Right lobe of liver (tissue), 6 donors: ENCODE data around the gene OVCA2. TPM values are rescaled to one million over a fixed set of nuclear protein-coding genes. Genes with fewer than 3 reads are reported as not detected.
"Not testable (repeated sequence)": the region's sequence is repeated elsewhere in the genome, so short reads cannot be mapped to it uniquely, and the experiment has no call there.

Experiments used
- ATAC-seq, 4 donors: fragments of 200-7000 bp; cut with Tn5 transposase; one replicate each; pipeline ENCODE4 v1.9.1; 2020; ENCODE audit warnings: mild to moderate bottlenecking in 4 of 4, moderate library complexity in 4 of 4
- DNase-seq, 3 donors: peaks; one replicate each; pipeline ENCODE4 v3.0.0-alpha.2; 2020
- H3K27ac ChIP-seq, 3 donors: fragments of 200-600 bp; one replicate each; pipeline ENCODE4 v1.8.0; 2022
- H3K27me3 ChIP-seq, 2 donors: fragments of 200-600 bp; one replicate each; pipeline ENCODE4 v1.8.0; 2022
- H3K36me3 ChIP-seq, 4 donors: fragments of 200-600 bp; sonication (generic) in 1 of 4; one replicate each; pipeline versions ENCODE4 v1.5.1 to v1.8.0; 2017 to 2022; ENCODE audit warnings: control low read depth in 1 of 4
- H3K4me1 ChIP-seq, 4 donors: fragments of 200-600 bp; sonication (generic) in 1 of 4; one replicate each; pipeline versions ENCODE4 v1.5.1 to v1.8.0; 2017 to 2022; ENCODE audit warnings: control low read depth in 1 of 4
- H3K4me3 ChIP-seq, 3 donors: fragments of 200-600 bp; one replicate each; pipeline ENCODE4 v1.8.0; 2022
- H3K9me3 ChIP-seq, 4 donors: fragments of 200-600 bp; sonication (generic) in 1 of 4; one replicate each; pipeline versions ENCODE4 v1.5.1 to v1.8.0; 2017 to 2022; ENCODE audit warnings: control low read depth in 1 of 4
- POLR2A ChIP-seq: fragments of 450-650 bp; IDR thresholded peaks from one replicate; pipeline ENCODE4 v1.6.1; 2017; ENCODE audit warnings: antibody characterized with exemption, mild to moderate bottlenecking
- WGBS: methylation state at CpG from one replicate; pipeline ENCODE4 v1.1.6; 2018; ENCODE audit warnings: low coverage, low lambda C conversion rate; ENCODE audit not compliant: insufficient coverage; ENCODE audit errors: missing lambda C conversion rate; 5-methylcytosine and 5-hydroxymethylcytosine counted together
- intact Hi-C, 2 donors: fragments of 100-400 bp; cut with DNase I; formaldehyde crosslinking; loops; one replicate each; pipeline versions ENCODE4 v1.11.2 to v1.14.1; 2022
- total RNA-seq, 6 experiments: library from RNA; depleted of rRNA in 2 of 6; stranded (reverse); fragments of >200 nt in 2 of 6; fragmentation: NEBNext Ultra II Directional in 3 of 6; extraction: Animal tissue kit (Norgen Biotek cat#: 25700) in 3 of 6; gene quantifications; one replicate each; pipeline versions ENCODE4 v1.1.0 to v1.2.4, GENCODE V29; 2016 to 2023
- TF ChIP-seq, protein P1 (sequence below), 4 donors: fragments of 200-600 bp in 3 of 4; fragments of 450-650 bp in 1 of 4; IDR thresholded peaks; one replicate each; pipeline versions ENCODE4 v1.5.1 to v1.8.0; 2016 to 2022; ENCODE audit warnings: antibody characterized with exemption in 4 of 4, mild to moderate bottlenecking in 2 of 4
- donor health status: DM: no; HTN: yes; CAD: no.
- donor health status: DM: no; HTN: no; CAD: no.
- donor health status: DM: no; HTN: no; CAD: no.
- donor health status: DM: no; HTN: yes; CAD: no.
- donor health status: DM: no; HTN: yes; CAD: no.

The OVCA2 gene
- total RNA-seq, 6 experiments from 2014 or later: 10.3 to 36.2 (median 14.8) TPM

DNA sequence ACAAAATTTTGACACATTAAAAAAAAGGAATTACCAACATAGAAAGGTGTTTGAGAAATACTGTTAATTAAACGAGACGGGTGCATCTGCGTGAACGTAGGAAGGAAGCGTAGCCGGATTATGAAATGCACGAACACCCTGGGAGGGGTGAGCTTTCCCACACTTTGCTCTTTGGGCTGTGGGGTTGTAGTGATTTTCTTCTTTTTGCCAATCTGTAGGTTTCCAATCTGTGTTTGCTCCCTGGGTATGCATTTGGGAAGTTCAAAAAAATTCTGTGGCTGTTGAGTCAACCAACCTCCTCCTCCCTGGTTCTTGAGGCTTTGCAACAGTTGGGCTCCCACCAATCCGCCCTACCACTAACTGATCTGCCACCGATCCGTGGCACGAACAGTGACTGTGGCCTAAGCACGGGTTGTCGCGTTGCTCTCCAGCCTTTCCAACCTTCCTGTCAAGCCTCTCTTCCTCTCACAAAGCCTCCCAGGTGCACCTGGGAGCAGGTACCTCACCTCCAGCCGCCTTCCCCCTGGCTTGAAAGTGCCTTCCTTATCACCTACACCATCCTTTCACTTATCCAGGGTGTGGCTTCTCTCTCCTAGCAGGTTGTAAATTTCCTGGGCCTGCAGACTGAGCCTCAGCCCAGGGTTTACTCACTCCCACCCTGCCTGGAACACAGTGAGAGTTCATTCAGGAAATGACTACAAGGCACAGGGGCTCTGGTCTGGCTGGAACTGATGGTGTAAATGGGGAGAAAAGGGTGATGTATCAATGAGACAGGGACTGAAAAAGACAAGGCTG lies 33.3 kb upstream of the OVCA2 start:
- intact Hi-C loops: no loop called here
- Histone ChIP-seq H3K27me3 (no peaks in the 10 kb centered on the region), H3K36me3 (no peaks in the 10 kb centered on the region), H3K4me1 (peaks cover 0 to 42% (median 21%) of the 10 kb centered on the region in 4 donors), H3K4me3 (no peak overlapping the region), H3K27ac (no peak overlapping the region), H3K9me3 (no peaks in the 10 kb centered on the region)
- ATAC-seq (no peak), DNase-seq (no peak)
- 66% methylated on average over 14 of the region's 15 CpGs for WGBS
- TF ChIP-seq POLR2A: no peak

DNA sequence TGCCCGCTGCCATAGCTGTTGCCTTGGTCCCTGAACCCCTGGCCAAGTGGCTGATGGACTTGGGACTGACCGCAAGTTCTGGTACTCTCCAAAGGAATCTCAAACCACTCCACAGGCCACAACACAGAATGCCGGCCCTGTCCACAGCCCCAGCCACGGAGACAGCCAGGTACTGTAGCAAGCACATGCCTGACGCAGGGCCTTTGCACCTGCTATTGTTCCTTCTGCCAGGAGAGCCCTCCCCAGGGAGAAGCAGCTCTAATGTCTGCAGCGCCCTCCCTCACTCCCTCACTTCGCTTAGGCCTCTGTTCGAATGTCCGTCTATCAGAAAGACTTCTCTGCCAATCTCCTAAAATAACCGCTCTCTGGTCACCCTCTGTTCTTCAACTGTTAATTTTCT lies 32.1 kb upstream of the OVCA2 start:
- Histone ChIP-seq H3K27ac (no peak overlapping the region), H3K9me3 (no peaks in the 10 kb centered on the region), H3K4me3 (no peak overlapping the region), H3K36me3 (no peaks in the 10 kb centered on the region), H3K27me3 (no peaks in the 10 kb centered on the region), H3K4me1 (peaks cover 0 to 38% (median 17%) of the 10 kb centered on the region in 4 donors)
- 80% methylated on average over 4 of the region's 10 CpGs for WGBS
- DNase-seq: no peak
- TF ChIP-seq POLR2A: no peak
- intact Hi-C loops: no loop called here
- no peak for ATAC-seq

DNA sequence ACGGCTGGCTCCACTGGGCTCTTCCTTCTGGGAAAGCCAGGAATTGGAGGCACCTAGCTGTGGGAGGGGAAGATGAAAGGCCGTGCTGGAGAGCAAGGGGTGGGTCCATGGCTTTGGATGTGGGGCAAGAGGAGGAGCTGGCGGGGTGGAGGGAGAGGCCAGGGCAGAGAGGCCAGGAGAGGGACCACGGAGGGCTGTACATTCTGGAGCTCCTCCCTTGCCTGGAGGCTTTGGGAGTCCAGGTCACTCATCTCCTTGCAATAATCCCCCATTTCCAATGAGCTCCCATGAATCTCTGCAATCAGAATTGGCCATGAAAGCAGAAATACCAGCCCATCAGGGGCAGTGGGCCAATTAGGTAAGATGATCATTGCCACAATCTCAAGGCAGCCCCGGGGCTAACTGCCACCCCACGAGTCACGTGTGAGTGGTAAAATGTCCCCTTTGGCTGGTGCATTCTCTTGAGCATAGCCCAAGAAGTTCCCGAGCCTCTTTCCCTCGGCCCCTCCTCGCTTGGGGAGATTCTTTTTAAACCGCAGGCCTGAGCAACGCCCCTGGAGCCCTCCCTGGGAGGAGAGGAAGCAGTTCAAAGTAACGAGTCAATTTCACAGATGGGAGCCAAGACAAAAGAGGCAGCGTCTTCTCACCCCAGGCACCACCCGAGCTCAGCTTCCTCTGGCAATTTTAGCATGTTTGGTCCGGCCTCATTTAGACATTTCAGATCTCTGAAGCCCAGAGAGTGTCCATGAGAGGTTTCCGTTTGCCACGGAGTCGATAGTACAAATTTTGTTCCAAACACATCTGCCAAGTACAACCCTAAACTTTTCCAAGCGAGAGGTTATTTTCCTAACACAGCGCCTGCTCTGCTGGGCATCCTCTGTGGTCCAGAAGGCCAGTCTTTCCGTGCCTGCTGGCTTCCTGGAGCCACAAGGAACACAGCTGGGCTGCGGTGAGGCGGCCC lies 30.1 kb upstream of the OVCA2 start:
- DNase-seq: peak; percentile 67 to 83 (median 83)
- Histone ChIP-seq H3K36me3 (no peaks in the 10 kb centered on the region), H3K9me3 (no peaks in the 10 kb centered on the region), H3K4me3 (peak overlapping the region in 1 of 3 donors; percentile 17), H3K27me3 (no peaks in the 10 kb centered on the region), H3K4me1 (peaks cover 0 to 32% (median 12%) of the 10 kb centered on the region in 4 donors), H3K27ac (peak overlapping the region in 2 of 3 donors; percentile 30 to 36)
- ATAC-seq: peak; percentile 79 to 84 (median 83)
- intact Hi-C loops: no loop called here
- 31% methylated on average over 20 of the region's 24 CpGs for WGBS
- TF ChIP-seq POLR2A: no peak
- TF ChIP-seq, protein P1, sequence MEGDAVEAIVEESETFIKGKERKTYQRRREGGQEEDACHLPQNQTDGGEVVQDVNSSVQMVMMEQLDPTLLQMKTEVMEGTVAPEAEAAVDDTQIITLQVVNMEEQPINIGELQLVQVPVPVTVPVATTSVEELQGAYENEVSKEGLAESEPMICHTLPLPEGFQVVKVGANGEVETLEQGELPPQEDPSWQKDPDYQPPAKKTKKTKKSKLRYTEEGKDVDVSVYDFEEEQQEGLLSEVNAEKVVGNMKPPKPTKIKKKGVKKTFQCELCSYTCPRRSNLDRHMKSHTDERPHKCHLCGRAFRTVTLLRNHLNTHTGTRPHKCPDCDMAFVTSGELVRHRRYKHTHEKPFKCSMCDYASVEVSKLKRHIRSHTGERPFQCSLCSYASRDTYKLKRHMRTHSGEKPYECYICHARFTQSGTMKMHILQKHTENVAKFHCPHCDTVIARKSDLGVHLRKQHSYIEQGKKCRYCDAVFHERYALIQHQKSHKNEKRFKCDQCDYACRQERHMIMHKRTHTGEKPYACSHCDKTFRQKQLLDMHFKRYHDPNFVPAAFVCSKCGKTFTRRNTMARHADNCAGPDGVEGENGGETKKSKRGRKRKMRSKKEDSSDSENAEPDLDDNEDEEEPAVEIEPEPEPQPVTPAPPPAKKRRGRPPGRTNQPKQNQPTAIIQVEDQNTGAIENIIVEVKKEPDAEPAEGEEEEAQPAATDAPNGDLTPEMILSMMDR (IDR thresholded peaks at IDR 0.05): no peak

DNA sequence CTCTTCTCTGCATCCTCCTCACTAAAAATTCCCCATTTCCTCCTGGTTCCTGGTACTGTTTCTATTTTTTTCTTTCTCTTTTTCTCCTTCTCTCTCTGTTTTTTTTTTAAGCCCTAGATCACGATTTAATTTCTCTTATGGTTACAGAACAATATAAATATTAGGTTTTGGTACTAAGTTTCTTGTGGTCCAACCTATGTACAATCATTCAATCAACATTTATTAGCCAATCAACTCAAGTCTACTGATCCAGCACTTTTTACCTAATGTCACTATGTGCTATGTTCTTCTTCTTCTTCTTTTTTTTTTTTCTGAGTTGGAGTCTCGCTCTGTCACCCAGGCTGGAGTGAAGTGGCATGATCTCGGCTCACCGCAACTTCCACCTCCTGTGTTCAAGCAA lies 29.3 kb upstream of the OVCA2 start:
- no peaks in the 10 kb centered on the region for H3K27me3 ChIP-seq
- H3K27ac ChIP-seq: peak overlapping the region in 1 of 3 donors; percentile 30
- no peak for ATAC-seq
- DNase-seq: no peak
- TF ChIP-seq POLR2A: no peak
- TF ChIP-seq, protein P1 (IDR thresholded peaks at IDR 0.05): no peak
- H3K4me1 ChIP-seq: peaks cover 0 to 26% (median 9%) of the 10 kb centered on the region in 4 donors
- H3K36me3 ChIP-seq: no peaks in the 10 kb centered on the region
- H3K4me3 ChIP-seq: no peak overlapping the region
- intact Hi-C loops: no loop called here
- no peaks in the 10 kb centered on the region for H3K9me3 ChIP-seq
- WGBS: 97% methylated on average over 3 of the region's 4 CpGs

DNA sequence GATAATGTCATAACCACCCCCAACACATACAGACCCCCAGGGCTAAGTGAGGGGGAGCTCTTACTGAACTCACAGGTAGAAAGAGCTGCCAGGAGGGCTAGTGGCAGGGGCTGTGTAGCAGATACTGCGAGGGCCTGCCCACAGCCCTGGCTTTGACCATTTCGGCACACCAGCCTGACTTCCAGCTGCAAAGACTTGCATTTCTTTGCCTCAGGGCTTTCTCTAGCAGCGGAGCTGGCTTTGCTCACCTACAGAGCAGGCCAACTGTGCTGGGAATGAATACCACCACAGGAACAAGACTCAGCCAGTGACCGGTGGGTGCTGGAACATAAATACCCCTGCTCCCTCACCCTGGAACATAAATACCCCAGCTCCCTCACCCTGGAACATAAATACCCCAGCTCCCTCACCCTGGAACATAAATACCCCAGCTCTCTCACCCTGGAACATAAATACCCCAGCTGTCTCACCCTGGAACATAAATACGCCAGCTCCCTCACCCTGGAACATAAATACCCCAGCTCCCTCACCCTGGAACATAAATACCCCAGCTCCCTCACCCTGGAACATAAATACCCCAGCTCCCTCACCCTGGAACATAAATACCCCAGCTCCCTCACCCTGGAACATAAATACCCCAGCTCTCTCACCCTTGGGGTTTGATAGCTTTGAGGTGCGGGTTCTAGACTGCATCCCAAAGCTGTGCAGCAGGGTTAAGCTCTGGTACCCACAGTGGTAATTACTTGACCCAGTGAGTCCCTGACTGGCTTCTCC lies 28.4 kb upstream of the OVCA2 start:
- H3K4me1 ChIP-seq: peaks cover 0 to 21% (median 7%) of the 10 kb centered on the region in 4 donors
- H3K4me3 ChIP-seq, H3K36me3 ChIP-seq, H3K27ac ChIP-seq, H3K9me3 ChIP-seq, intact Hi-C loops, DNase-seq, H3K27me3 ChIP-seq, ATAC-seq: not testable (repeated sequence)
- 100% methylated on average over 1 of the region's 6 CpGs for WGBS
